Smooth muscle cell (in vitro differentiated cells): ENCODE data around the gene SPTLC3. TPM values are rescaled to one million over a fixed set of nuclear protein-coding genes. Genes with fewer than 3 reads are reported as not detected.

Experiments
- DNase-seq: peaks from one replicate; lab custom pipeline; 2025; ENCODE audit not compliant: unreplicated experiment; lab: John Stamatoyannopoulos, UW
- H2AFZ ChIP-seq: fragments of 200-600 bp; sonication (generic); 2 replicates; pipeline ENCODE4 v1.6.0; 2016; ENCODE audit warnings: antibody characterized with exemption, low read depth, mild to moderate bottlenecking
- H3F3A ChIP-seq: fragments of 200-600 bp; sonication (generic); 2 replicates; pipeline ENCODE4 v1.6.0; 2017; ENCODE audit warnings: antibody characterized with exemption, low read depth
- H3K27ac ChIP-seq: fragments of 200-600 bp; sonication (generic); 2 replicates; pipeline ENCODE4 v1.5.1; 2016; ENCODE audit warnings: low read depth, mild to moderate bottlenecking
- H3K27me3 ChIP-seq: fragments of 200-600 bp; sonication (generic); 2 replicates; pipeline ENCODE4 v1.6.1; 2016; ENCODE audit warnings: low read depth, mild to moderate bottlenecking
- H3K36me3 ChIP-seq: fragments of 200-600 bp; sonication (generic); 2 replicates; pipeline ENCODE4 v1.5.1; 2016; ENCODE audit warnings: low read depth
- H3K4me1 ChIP-seq: fragments of 200-600 bp; sonication (generic); 2 replicates; pipeline ENCODE4 v1.5.1; 2016; ENCODE audit warnings: low read depth
- H3K4me2 ChIP-seq: fragments of 200-600 bp; sonication (generic); 2 replicates; pipeline ENCODE4 v1.6.0; 2016; ENCODE audit warnings: mild to moderate bottlenecking
- H3K4me3 ChIP-seq: fragments of 200-600 bp; sonication (generic); 2 replicates; pipeline ENCODE4 v1.5.1; 2016; ENCODE audit warnings: mild to moderate bottlenecking
- H3K79me2 ChIP-seq: fragments of 200-600 bp; sonication (generic); 2 replicates; pipeline ENCODE4 v1.6.0; 2016; ENCODE audit warnings: low read depth, mild to moderate bottlenecking
- H3K9ac ChIP-seq: fragments of 200-600 bp; sonication (generic); 2 replicates; pipeline ENCODE4 v1.6.0; 2016; ENCODE audit warnings: low read depth
- H3K9me3 ChIP-seq: fragments of 200-600 bp; sonication (generic); replicated peaks from 2 replicates; pipeline ENCODE4 v1.5.1; 2016; ENCODE audit warnings: low read depth
- H4K20me1 ChIP-seq: fragments of 200-600 bp; sonication (generic); 2 replicates; pipeline ENCODE4 v1.6.0; 2016; ENCODE audit warnings: low read depth
- CTCF ChIP-seq: fragments of 200-600 bp; sonication (generic); IDR thresholded peaks from 2 replicates; pipeline ENCODE4 v1.5.1; 2017; ENCODE audit warnings: borderline replicate concordance, mild to moderate bottlenecking, antibody characterized with exemption; ENCODE audit not compliant: insufficient read depth, poor library complexity, severe bottlenecking
- WGBS: methylation state at CpG from one replicate; pipeline ENCODE4 v1.1.7; 2016; ENCODE audit warnings: low lambda C conversion rate; 5-methylcytosine and 5-hydroxymethylcytosine counted together
- polyA plus RNA-seq: library from polyadenylated mRNA; unstranded; fragments of >200 nt; fragmentation: Nextera tagmentation; extraction: Ambion mirVana; gene quantifications from 2 replicates; pipeline ENCODE4 v1.2.1, GENCODE V29; 2016
- total RNA-seq: library from RNA; depleted of rRNA; stranded (reverse); fragments of >200 nt; gene quantifications from 2 replicates; pipeline ENCODE4 v1.2.3, GENCODE V29; 2014

The SPTLC3 gene
- total and polyA plus RNA-seq, 2 experiments from 2014 or later: 2.5 to 34.9 TPM

DNA sequence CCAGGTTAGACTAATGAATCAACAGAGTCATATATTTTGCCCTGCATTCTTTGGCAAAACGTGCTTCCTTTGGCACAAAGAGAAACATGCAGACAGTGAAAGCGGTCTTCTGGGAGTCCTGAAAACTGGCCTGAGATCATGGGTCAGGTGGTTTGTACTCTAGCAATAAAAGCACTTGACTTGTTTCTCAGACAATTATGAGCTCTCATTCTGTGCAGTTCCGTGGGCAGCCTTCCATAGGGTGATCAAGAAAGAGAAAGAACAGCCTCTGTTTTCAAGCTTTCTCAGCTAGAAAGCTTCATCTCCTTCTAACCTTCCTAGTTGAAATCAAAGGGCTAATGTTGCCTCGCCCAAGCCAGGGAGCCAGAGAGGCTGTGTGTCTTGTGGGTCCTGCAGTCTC lies 149.6 kb downstream of the SPTLC3 start:
- Histone ChIP-seq H4K20me1 (no peaks in the 10 kb centered on the region), H2AFZ (no peak overlapping the region), H3K9me3 (no peaks in the 10 kb centered on the region), H3K27ac (no peak overlapping the region), H3K4me1 (no peaks in the 10 kb centered on the region), H3F3A (no peaks in the 10 kb centered on the region), H3K4me3 (no peak overlapping the region), H3K36me3 (no peaks in the 10 kb centered on the region), H3K9ac (no peak overlapping the region), H3K27me3 (no peaks in the 10 kb centered on the region), H3K79me2 (no peaks in the 10 kb centered on the region), H3K4me2 (no peak overlapping the region)
- TF ChIP-seq CTCF: no peak
- DNase-seq: no peak
- WGBS: 74% methylated on average over 4 of the region's 4 CpGs

- no peaks in the 10 kb centered on the region for H3K79me2 ChIP-seq
- no peaks in the 10 kb centered on the region for H4K20me1 ChIP-seq
- H3K36me3 ChIP-seq: no peaks in the 10 kb centered on the region
- no peak overlapping the region for H3K4me3 ChIP-seq
- WGBS: 97% methylated on average over 9 of the region's 9 CpGs
- H3K27me3 ChIP-seq: no peaks in the 10 kb centered on the region
- no peak overlapping the region for H3K9ac ChIP-seq
- no peak for DNase-seq
- no peak overlapping the region for H3K4me2 ChIP-seq
- H3F3A ChIP-seq: no peaks in the 10 kb centered on the region
- TF ChIP-seq CTCF: no peak
- peaks cover 4% of the 10 kb centered on the region for H3K4me1 ChIP-seq
- no peaks in the 10 kb centered on the region for H3K9me3 ChIP-seq
- H3K27ac ChIP-seq: no peak overlapping the region
- H2AFZ ChIP-seq: no peak overlapping the region
Measured at GRCh38 chr20:13159889-13160288, 151.1 kb downstream of the SPTLC3 start.

GRCh38 chr20:13165203-13165602 lies 156.4 kb downstream of the SPTLC3 start:
- H3K4me3 ChIP-seq: no peak overlapping the region
- H3K27me3 ChIP-seq: no peaks in the 10 kb centered on the region
- 65% methylated on average over 4 of the region's 4 CpGs for WGBS
- H3F3A ChIP-seq: no peaks in the 10 kb centered on the region
- H3K4me1 ChIP-seq: peaks cover 4% of the 10 kb centered on the region
- DNase-seq: no peak
- H3K9ac ChIP-seq: no peak overlapping the region
- no peak overlapping the region for H2AFZ ChIP-seq
- no peaks in the 10 kb centered on the region for H3K9me3 ChIP-seq
- H4K20me1 ChIP-seq: no peaks in the 10 kb centered on the region
- TF ChIP-seq CTCF: no peak
- H3K27ac ChIP-seq: no peak overlapping the region
- no peaks in the 10 kb centered on the region for H3K79me2 ChIP-seq
- no peaks in the 10 kb centered on the region for H3K36me3 ChIP-seq
- H3K4me2 ChIP-seq: no peak overlapping the region

- H3K9me3 ChIP-seq: no peaks in the 10 kb centered on the region
- WGBS: 81% methylated on average over 5 of the region's 5 CpGs
- H2AFZ ChIP-seq: no peak overlapping the region
- no peaks in the 10 kb centered on the region for H3F3A ChIP-seq
- TF ChIP-seq CTCF: no peak
- no peaks in the 10 kb centered on the region for H4K20me1 ChIP-seq
- no peaks in the 10 kb centered on the region for H3K79me2 ChIP-seq
- DNase-seq: no peak
- H3K4me3 ChIP-seq: no peak overlapping the region
- no peaks in the 10 kb centered on the region for H3K36me3 ChIP-seq
- no peaks in the 10 kb centered on the region for H3K27me3 ChIP-seq
- peaks cover 4% of the 10 kb centered on the region for H3K4me1 ChIP-seq
- H3K9ac ChIP-seq: no peak overlapping the region
- H3K4me2 ChIP-seq: no peak overlapping the region
- no peak overlapping the region for H3K27ac ChIP-seq
Measured at GRCh38 chr20:13166011-13166410, 157.2 kb downstream of the SPTLC3 start.
